HG03097 (cell line): ENCODE measurements around the gene TMEM267.
"Not testable (repeated sequence)": the region's sequence is repeated elsewhere in the genome, so short reads cannot be mapped to it uniquely, and the experiment has no call there.

Source experiments
- ATAC-seq: cut with Tn5 transposase; IDR thresholded peaks from one replicate; pipeline ENCODE4 v1.9.1; 2021; ENCODE audit not compliant: unreplicated experiment, low FRiP score

The TMEM267 gene

DNA sequence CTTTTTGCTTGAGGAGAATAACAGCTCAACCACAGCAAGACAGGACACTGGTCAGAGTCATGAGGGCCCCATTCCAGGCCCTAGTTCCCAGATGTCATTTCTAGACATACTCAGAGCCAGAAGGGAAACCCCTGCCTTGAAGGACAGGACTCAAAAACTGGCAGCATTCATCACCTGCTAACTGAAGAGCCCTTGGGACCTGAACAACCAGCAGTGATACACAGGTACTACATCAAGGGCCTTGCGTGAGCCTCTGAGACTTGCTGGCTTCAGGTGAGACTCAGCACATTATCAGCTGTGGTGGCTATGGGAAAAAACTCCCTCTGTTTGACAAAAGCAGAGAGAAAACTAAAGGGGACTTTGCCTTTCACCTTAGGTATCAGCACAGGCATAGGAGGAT, 22.6 kb downstream of the TMEM267 start:
- no peak for ATAC-seq

DNA sequence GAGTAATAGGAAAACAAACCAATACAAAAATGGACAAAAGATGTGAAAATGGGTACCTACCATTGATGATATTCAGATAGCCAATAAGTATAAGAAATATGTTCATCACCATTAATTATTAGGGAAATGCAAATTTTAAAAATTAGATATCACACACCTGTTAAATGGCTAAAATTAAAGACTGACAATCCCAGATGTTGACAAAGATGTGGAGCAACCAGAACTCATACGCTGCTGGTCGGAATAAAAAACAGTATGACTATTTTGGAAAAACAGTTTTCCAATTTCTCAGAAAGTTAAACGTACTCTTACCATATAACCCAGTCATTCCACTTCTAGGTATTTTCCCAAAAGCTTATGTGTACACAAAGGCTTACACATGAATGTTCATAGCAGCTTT, 27.1 kb downstream of the TMEM267 start:
- ATAC-seq = no peak

DNA sequence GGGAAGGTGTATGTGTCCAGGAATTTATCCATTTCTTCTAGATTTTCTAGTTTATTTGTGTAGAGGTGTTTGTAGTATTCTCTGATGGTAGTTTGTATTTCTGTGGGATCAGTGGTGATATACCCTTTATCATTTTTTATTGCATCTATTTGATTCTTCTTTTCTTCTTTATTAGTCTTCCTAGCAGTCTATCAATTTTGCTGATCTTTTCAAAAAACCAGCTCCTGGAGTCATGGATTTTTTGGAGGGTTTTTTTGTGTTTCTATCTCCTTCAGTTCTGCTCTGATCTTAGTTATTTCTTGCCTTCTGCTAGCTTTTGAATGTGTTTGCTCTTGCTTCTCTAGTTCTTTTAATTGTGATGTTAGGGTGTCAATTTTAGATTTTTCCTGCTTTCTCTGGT, 42.1 kb downstream of the TMEM267 start:
- not testable (repeated sequence) for ATAC-seq

DNA sequence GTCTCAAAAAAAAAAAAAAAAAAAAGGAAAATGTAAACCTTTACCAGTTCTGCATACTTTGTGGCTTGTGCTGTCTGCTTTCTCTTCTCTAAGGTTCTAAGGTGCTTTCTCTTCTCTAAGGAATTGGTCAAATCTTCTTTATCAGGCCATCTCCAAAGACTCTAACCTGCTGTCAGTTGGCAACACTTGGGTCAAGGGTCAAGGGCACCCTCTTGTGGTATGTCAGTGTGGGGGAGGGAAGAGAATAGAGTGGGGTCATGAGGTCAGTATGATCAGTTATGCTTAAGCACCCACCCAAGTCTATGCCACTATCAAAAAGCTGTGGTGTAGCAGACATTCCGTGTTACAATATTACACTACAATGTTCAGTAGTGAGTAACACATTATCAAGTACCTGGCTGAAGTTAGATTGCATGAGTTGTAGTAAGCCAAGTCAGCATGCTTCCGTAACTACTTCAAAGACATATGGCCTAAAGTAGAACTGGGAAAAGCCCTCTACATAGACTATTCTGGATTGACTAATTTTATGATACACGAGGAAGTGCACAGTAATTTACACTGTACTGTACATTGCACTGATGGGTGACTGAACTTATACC, 46.5 kb downstream of the TMEM267 start:
- no peak for ATAC-seq

DNA sequence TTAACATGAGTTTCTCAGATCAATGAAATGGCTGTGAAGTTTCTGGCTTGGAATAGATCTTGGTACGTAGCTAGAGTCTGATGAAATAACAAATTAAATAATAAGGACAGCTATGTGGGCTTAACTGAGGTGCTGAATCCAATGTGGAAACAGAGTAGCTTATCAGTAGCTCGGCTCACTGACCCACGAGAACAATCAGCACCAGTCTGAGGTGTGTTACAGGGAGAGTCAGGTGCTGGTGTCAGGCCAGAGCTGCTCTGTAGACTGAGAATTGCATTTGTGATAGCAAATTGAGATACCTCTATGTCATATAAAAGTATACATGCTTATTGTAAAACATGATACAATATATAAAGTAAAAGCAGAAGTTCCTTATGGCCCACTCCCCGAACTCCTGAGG, 50.3 kb downstream of the TMEM267 start:
- ATAC-seq = no peak

DNA sequence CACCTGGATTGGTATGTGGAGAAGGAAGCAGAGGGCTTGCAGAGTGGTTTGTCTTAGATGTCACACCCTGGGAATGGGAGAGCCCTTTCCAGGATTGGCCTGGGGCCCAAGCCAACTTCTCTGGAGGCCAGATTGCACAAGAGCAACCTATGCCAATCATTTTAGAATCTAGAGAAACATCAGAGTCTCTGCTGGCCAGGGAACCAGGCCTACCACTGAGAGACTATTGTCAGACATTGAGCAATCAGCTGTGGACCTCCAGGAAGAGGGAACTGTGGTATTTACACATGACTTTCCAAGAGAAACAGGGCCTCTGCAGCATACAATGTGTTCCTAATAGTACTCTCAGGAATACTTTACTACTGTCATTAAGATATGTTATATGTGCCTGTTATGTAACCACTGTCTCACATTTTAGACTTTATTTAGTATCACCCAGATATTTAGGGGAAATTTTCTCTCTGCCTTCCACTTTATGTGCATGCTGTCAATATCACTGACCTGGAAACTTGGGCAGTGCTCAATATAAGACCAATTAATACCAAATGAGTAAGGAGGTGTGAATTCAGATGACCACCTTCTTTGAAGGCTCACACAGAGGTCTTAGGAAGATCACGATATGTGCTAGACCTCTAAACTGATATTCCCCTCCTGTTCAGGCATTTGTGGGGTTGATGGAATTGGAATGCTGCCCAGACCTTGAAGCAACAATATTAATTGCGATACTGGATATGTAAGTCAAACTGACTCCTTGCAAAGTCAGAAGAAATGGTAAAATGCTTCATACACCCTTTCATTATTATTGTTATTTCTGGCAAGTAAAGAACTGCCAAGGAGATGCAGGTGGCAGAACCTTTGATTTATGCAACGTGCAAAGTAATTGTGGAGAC, 50.9 kb downstream of the TMEM267 start:
- no peak for ATAC-seq

DNA sequence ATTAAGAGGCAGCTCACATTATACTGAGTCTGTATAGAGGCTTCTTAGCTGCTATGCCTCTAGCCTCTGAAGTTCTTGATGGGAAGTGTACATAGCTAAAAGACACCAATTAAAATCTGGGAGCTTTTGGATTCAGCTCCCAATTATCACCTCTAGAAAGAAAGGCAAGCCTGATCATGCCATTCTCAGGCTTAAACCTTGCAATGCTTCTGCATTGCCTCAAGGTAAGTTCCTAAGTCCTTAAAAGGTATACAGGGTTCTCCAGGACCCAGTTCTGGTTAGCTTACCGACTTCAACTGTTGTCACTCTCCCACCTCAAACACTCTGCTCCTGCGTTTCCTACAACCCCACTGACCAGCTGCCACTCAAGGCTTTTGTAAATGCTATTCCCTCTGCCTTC, 54.0 kb downstream of the TMEM267 start:
- ATAC-seq = no peak

DNA sequence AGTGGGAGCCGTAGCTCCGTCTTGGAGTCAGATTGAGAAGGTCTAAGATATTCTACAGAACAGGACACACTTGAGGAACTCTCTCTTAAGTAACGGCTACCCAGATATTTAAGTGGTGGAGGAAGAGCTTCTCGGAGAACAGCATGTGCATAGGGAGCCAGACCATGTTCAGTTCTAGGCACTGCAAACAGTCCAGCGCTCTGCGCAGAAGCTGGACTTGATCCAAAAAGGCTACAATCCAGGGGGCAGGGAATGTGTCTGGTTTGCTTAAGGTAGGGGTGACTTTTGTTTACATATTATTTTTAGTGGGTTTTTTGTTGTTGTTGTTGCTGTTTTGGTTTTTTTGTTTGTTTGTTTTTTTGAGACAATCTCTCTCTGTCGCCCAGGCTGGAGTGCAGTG, 54.6 kb downstream of the TMEM267 start:
- ATAC-seq = no peak

DNA sequence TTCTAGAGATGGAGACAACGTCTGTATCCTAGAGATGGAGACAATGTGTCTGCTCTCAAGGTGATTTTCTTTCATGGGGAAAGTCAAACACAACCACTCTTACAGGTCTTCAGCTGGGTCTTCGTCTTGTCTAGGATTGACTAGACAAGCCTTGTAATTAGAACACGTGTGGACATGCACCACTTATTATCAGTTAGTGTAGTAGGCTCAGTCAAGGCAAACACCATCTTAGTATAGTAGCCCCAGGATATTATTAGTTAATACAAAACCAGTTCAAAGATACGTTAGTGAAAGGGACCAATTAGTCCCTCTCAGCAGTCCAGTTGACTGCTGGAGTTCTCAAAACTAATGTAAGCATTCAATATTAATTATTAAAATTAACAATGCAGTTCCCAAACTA, 56.4 kb downstream of the TMEM267 start:
- ATAC-seq = no peak

DNA sequence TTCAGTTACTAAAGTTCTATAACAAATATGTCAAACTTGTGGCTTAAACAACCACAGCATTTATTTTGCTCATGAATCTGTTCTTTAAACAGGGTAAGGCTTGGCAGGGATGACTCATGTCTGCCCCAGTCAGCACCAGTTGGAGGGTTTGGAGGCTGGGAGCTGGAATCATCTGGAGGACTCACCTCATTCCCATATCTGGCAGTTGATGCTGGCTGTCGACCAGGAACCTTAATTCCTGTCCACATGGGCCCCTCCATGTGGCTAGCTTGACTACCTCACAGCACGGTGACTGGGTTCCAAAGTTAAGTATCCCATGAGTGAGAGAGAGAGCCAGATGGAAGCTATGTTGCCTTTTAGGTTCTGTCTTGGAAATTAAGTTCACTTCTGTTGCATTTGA, 57.7 kb downstream of the TMEM267 start:
- no peak for ATAC-seq

DNA sequence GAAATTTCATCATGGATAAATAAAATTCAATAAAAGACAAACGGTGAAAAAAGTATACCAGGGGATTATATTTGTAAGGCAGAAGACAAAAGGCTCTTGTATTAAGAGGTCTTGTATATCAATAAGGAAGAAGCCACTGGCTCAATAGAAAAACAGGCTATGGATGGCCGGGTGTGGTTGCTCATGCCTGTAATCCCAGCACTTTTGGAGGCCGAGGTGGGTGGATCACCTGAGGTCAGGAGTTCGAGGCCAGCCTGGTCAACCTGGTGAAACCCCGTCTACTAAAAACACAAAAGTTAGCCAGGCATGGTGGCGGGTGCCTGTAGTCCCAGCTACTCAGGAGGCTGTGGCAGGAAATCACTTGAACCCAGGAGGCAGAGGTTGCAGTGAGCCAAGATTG, 60.6 kb downstream of the TMEM267 start:
- ATAC-seq = not testable (repeated sequence)

DNA sequence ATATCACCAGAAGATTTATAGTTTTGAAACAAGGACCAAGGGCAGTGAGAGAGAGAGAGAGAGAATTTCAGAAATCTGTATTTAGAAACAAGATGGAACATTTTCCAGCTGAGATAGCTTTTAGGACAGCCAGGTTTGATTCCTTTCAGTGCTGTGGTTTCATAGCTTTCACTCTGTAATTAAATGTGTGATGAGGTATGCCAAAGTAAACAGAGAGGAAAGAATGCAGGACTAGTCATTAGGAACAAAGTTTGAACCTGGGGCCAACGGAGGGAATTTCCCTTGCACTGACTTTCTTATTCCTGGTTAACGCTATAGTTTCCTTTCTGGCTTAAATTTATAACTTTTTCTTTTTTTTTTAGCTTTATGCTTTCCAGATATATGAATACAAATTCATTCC, 61.5 kb downstream of the TMEM267 start:
- no peak for ATAC-seq

DNA sequence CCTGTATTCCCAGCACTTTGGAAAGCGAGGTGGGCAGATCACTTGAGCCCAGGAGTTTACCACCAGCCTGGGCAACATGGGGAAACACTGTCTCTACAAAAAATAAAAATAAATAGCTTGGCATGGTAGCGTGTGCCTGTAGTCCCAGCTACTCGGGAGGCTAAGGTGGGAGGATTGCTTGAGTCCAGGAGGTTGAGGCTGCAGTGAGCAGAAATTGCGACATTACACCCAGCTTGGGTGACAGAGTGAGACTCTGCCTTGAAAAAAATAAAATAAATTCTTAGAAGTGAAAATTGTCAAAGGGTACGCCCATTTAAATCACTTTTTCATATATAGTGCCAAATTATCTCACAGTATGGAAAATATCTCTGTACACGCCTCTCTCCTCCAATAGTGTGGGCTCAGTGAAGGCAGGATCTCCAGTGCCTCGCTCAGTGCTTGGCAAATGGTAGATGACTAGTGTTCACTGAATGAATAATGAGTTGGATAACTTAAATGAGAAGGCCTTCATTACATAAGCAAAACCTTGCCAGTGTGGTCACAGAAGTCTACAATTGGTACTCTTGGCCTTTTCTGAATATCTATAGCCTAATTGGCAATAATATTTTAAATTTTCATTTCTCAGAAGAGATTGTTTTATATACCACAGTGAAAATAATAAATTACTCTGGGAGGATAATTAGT, 62.1 kb downstream of the TMEM267 start:
- ATAC-seq = no peak

DNA sequence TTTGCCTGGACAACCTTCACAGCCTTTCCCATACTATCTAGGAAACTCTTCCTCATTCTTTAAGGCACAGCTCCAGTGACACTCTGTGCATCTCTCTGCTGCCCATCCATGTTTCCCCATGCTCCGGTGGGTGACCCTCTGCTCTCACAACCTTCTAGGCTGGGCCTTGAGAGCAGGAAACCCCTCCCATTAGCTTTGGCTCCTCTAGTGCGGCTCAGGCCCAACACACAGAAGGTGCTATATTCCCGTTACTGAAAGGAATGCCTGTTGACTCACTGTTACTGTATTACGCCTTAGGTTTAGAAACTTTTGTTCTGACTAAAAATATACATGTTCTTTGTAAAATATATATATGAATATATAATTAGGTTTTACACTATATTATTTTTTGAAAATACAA, 63.4 kb downstream of the TMEM267 start:
- no peak for ATAC-seq

DNA sequence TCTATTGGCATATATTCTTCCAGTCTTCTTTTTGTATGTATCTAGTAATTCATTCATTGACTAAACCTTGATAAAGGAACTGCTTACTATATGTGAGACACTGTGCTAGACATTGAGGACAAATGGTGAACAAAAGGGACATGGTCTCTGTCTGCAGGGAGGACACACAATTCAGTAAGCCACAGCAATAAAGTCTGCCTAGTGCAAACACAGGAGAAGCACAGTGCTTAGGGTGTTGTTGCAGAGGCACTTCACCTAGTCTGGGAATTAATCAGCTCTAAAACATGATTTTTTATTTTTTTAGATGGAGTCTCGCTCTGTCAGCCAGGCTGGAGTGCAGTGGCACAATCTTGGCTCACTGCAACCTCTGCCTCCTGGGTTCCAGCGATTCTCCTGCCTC, 65.1 kb downstream of the TMEM267 start:
- no peak for ATAC-seq

DNA sequence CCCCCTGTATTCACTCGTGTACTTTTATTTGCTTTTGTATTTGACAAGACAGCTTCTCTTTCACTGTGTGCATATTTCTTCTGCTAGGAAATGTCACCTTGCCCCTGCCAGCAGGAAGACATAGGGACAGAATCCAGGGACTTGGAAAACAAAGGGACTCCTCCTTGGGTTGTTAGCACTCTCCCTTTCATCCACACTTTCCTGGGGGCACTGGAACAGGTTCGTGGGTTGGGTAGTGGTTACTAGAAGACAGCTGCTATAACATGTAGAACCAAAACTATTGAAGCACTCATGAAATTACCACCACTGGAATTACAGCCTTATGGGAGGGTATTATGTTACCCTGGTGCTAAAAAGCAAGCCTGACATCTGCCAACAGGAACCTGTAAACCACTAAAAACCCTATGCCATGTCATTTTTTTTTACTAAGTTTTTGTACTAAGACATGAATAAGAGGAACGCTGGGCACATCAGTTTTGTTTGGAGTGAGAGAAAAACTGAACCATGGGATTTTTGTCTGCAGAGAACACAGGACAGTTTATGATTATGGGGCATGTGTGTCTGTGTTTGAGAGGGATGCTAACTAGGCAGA, 66.8 kb downstream of the TMEM267 start:
- ATAC-seq = no peak

DNA sequence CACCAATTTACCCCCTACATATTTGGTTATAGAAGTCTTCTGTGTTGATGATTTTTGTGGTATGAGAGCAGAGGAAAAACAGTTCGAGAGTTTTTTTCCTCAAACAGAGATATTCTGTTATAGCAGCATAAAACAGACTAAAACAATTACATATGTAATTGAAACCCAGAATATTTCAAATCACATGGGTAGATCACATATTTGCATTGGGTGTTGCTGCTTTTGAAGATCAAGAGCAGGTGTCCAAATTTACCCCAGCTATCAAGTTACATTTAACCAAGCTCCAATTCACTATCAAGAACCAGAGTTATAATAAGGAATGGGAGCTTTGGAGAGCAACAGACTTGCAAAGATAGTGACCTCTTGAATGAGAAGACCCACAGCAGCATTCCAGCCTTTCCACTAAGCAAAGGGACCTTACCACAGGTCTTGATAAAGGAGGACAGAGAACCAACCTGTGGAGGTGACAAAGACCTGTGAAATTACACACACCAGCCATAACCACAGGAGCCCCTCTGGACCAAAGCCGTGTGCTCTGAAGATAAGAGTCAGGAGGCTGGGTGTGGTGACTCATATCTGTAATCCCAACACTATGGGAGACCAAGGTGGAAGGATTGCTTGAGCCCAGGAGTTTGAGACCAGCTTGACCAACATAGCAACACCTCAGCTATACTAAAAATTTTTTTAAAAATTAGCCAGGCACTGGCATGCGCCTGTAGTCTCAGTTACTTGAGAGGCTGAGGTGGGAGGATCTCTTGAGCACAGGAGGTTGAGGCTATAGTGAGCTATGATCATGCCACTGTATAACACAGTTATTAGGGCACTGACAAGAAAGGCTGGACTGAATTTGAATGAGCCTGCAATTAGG, 67.5 kb downstream of the TMEM267 start:
- ATAC-seq = no peak

DNA sequence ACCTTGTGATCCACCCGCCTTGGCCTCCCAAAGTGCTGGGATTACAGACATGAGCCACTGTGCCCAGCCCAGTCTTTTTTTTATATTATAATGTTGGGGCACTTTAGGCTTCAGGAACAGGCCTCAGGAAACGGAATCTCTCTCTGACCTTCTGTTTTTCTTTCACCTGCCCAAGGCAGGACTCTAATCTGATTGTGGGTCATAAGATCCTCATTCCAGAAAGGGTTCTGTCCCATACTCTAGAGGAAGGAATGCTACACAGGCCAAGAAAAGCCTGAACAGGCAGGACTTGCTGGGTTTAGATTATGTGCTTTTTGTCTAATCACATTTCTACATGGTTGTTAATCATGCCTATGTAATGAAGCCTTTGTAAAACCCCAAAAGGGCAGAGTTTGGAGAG, 69.7 kb downstream of the TMEM267 start:
- ATAC-seq = no peak

DNA sequence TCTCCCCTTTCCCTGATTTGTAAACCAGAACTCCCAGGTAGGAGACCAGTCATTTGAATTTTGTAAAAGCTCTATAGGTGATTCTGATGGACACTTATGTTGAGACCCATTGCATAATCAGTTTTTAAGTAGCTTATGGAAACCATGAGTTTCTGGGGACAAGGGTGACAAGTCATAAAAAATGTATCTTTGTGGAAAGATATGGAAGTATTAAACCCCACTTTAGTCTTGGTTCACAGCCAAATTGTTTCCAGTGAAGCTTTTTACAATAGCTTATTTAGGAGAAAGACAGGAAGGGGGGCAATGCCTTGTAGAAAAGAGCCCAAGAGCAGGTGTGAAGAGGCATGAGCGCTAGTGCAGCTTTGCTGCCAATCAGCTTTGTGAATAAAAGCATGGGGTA, 71.0 kb downstream of the TMEM267 start:
- no peak for ATAC-seq

DNA sequence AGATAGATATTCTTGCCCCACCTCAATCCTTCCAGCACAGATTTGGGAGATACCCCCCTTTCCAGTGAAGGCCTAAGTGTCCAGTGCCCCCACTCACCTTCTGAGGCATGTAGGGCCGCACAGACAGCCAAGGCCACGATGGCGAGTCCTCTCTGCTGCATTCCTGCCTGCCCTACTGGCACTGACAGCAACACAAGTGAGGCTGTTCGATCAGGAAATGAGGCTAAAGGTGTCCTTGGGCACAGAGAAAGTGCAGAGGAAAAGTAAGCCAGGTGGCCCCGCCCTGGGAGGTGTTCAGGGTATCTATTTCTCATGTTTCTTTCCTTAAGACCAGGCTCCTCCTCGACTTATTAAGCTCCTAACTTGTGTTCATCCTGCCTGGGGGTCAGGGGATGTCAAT, 71.5 kb downstream of the TMEM267 start, which contains the start of gene CCL28:
CCL28 (minus strand) TSS at position 236 of the 400 bp plus-strand sequence; CDS start at position 161, 75 bp downstream.
- ATAC-seq = no peak
